ENCODE data around the gene OTULIN. TPM values are rescaled to one million over a fixed set of nuclear protein-coding genes. Genes with fewer than 3 reads are reported as not detected.

OTULIN gene
- total RNA-seq, 2 experiments from 2014 or later, result 28.7 to 45.6 TPM

DNA sequence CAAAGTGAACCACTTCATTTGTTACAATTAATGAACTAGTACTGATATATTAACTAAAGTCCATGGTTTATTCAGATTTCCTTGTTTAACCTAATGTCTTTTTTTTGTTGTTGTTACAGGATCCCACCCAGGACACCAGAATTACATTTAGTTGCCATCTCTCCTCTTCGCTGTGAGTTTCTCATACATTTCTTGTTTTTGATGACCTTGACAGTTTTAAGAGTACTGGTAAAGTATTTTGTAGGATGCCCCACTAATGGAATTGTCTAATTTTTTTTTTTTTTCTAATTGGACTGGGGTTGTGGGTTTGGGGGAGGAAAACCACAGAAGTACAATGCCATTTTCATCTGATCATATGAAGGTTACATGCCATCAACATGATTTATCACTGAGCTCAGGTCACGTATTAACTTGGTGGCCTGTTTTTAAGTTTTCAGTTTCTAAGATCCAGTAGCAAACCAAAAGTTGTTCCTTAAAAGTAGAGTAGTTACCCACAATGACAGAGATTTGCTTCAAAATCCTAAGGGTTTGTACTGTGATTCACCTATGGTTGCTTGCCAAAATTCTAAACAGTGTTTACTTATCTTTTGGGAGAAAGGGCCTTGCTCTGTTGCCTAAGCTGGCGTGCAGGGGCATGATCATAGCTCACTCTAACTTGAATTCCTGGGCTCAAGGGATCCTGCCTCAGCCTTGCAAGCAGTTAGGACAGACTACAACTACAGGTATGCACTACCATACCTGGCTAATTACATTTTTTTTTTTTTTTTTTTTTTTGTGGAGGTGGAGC, 4.5 kb upstream of the OTULIN start:
- H4K20me1 ChIP-seq (ENCODE audit: insufficient read depth, low read length), result no peaks in the 10 kb centered on the region
- CTCF ChIA-PET (ENCODE audit: unreplicated experiment), result no interaction called here
- peaks cover 16% of the 10 kb centered on the region for H3K79me2 ChIP-seq (ENCODE audit: insufficient read depth, low read depth, low read length)
- TF ChIP-seq CTCF (conservative IDR thresholded peaks at IDR 0.05; ENCODE audit: low read length) (no peak), EZH2phosphoT487 (IDR thresholded peaks at IDR 0.05; ENCODE audit: borderline replicate concordance, low read depth, low read length) (no peak)
- H3K4me3 ChIP-seq (ENCODE audit: low read depth, low read length, poor library complexity, severe bottlenecking), result no peak overlapping the region
- DNase-seq (ENCODE audit: low spot score), result no peak
- no TSS peak for BruUV-seq (replicated peaks)
- H3K27ac ChIP-seq (ENCODE audit: low read depth, low read length, poor library complexity, severe bottlenecking), result no peak overlapping the region
- no peaks in the 10 kb centered on the region; the same call in 1 of the 2 replicates for H3K9me3 ChIP-seq (ENCODE audit: low read length)
- H3K9me2 ChIP-seq (ENCODE audit: insufficient read depth, low read length), result no peaks in the 10 kb centered on the region
- no peak overlapping the region for H3K4me2 ChIP-seq (ENCODE audit: low read length)
- H3K4me1 ChIP-seq (ENCODE audit: insufficient read depth, low read length, poor library complexity, severe bottlenecking), result peaks cover 31% of the 10 kb centered on the region
- H2AFZ ChIP-seq (ENCODE audit: low read length), result no peak overlapping the region
- POLR2A ChIA-PET, result interaction anchor here (0.6 to 0.7 kb wide), 4 partner anchors 47 to 1806 kb away, joined by 3 to 6 read pairs (median 4); no protein-coding TSS in a partner anchor
- intact Hi-C loops (cut with micrococcal nuclease; ENCODE audit: unreplicated experiment), result loop anchor here (10.0 kb wide), 2 partner anchors 485 to 1805 kb away; partner anchors contain the start of gene ZNF622
- H3K36me3 ChIP-seq (ENCODE audit: insufficient read depth, low read length), result peaks cover 5% of the 10 kb centered on the region; the same call in 1 of the 2 replicates

DNA sequence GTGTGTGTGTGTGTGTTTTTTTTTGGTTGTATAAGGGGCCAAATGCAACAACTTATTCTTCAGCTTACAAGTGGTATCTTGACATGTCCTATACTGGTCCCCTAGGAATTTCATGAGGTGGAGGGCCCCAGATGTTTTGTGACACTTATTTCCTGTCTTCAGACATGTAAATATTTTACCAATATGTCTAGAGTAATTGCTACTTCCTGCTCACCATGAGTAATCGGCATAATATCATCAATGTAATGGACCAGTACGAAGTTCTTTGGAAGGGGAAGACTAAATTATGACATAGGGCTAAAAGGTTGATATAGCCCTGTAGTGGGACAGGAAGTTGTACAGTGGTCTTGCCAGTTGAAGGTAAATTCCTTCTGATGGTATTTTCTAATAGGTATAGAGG, 3.7 kb upstream of the OTULIN start:
- no peak for TF ChIP-seq EZH2phosphoT487 (IDR thresholded peaks at IDR 0.05; ENCODE audit: borderline replicate concordance, low read depth, low read length)
- no peak for TF ChIP-seq CTCF (conservative IDR thresholded peaks at IDR 0.05; ENCODE audit: low read length)
- CTCF ChIA-PET (ENCODE audit: unreplicated experiment), result no interaction called here

More for the DNA sequence above, 3.7 kb upstream of the OTULIN start:
- POLR2A ChIA-PET, result interaction anchor here (0.6 kb wide), 3 partner anchors 48 to 518 kb away, joined by 3 to 6 read pairs (median 4); no protein-coding TSS in a partner anchor
- H3K9me2 ChIP-seq (ENCODE audit: insufficient read depth, low read length), result no peaks in the 10 kb centered on the region
- intact Hi-C loops (cut with micrococcal nuclease; ENCODE audit: unreplicated experiment), result loop anchor here (10.0 kb wide), 2 partner anchors 486 to 1804 kb away; partner anchors contain the start of gene ZNF622
- no peak overlapping the region for H2AFZ ChIP-seq (ENCODE audit: low read length)
- peak overlapping the region; percentile 41; the same call in 1 of the 2 replicates for H3K4me2 ChIP-seq (ENCODE audit: low read length)
- no peaks in the 10 kb centered on the region; the same call in 1 of the 2 replicates for H3K9me3 ChIP-seq (ENCODE audit: low read length)
- peak; percentile 27 for DNase-seq (ENCODE audit: low spot score)
- H3K4me3 ChIP-seq (ENCODE audit: low read depth, low read length, poor library complexity, severe bottlenecking), result no peak overlapping the region
- peaks cover 30% of the 10 kb centered on the region for H3K4me1 ChIP-seq (ENCODE audit: insufficient read depth, low read length, poor library complexity, severe bottlenecking)
- peaks cover 24% of the 10 kb centered on the region for H3K79me2 ChIP-seq (ENCODE audit: insufficient read depth, low read depth, low read length)
- no TSS peak for BruUV-seq (replicated peaks)
- H3K27ac ChIP-seq (ENCODE audit: low read depth, low read length, poor library complexity, severe bottlenecking), result peak overlapping the region; percentile 0
- peaks cover 5% of the 10 kb centered on the region; the same call in 1 of the 2 replicates for H3K36me3 ChIP-seq (ENCODE audit: insufficient read depth, low read length)
- 0 out of 2 replicates have a peak, but pooled peaks cover 3% of the 10 kb centered on the region for H4K20me1 ChIP-seq (ENCODE audit: insufficient read depth, low read length)
